HG03575 (cell line): Measurements from ENCODE around the gene DOCK8.

Experiments
- ATAC-seq: cut with Tn5 transposase; IDR thresholded peaks from one replicate; pipeline ENCODE4 v1.9.1; 2021; ENCODE audit not compliant: unreplicated experiment, insufficient number of reproducible peaks, low FRiP score; ENCODE audit errors: extremely low read depth

Gene DOCK8

DNA sequence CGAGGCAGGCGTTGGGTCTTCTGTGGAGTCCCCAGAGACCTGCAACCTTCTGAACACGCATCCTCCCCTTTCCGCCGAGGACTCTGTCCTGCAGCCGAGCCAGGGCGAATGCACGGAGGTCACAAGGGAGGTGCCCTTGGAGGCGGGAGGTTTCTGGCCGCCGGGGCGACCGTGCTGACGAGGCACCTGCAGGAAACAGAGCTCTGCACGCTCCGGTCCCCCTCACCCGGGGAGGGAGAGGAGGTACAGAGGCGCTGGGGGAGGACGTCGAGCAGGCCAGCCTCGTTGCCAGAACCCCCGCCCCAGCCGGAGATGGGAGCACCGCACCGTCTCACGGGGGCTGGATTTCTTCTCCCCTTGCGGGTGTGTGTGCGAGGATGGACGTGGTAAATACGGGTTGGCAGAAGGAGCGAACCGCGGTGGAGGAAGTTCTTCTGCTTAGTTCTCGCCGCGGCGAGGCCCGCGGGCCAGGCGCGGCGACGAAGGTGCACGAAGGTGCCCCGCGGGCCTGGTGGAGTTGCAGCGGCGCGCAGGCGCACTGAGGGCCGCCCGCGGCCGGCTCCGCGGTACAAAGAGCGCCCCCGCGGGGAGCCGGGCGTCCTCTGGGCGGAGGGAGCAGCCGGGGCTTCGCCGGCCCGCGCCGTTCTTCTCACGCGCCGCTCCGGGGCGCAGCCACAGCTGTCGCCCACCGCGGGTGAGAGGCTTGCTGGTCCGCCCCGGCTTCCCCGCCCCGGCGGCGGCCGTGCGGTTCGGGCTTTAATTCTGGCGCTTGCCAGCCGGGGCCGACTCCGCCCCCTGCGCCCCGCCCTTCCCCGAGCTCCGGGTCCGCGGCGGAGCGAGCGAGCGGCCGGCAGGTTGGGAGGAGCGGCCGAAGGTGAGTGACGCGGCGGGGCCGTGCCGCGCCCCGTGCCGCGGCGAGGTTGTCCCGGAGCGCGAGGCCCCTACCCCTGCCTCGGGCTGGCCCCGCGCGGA is 289.5 kb downstream of the DOCK8 start, which contains the start of gene KANK1:
Gene KANK1, plus strand, starts transcription at position 815 of the 972 bp plus-strand sequence.
- no peak for ATAC-seq

- no peak for ATAC-seq
Observed at GRCh38 chr9:504921-505740, 290.5 kb downstream of the DOCK8 start.

DNA sequence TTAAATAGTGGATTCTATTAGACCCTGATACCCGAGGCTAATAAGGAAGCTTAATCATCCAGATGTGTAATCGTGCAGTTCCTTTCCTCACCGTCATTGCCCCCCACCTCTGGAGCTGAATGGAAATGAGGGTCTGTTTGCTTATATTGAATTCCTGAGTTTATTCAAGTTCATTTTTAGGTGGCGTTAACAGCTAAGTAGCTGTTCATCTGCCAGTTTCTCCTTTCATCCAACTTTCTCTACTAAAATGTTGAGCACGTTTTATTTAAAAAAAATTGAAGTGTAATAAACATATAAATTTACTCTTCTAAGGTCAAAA is 291.0 kb downstream of the DOCK8 start:
- ATAC-seq: no peak

DNA sequence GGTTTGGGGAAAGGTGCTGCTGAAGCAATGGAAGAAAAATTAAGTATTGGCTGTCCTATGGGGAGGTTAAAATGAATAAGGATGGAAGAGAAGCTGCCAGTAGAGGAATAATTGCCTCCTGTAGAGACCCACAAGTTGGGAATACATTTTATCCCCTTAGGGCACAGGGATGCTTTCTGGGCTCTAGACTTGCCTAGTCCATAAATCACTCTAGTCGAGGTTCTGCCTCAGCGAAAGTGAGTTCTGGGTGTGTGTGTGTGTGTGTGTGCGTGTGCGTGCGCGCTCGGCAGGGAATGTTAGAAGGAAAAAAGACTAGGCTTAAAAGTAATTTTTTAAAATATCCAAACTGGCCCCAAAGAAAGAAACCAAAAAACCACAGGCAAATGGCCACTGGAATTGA is 291.6 kb downstream of the DOCK8 start:
- no peak for ATAC-seq

DNA sequence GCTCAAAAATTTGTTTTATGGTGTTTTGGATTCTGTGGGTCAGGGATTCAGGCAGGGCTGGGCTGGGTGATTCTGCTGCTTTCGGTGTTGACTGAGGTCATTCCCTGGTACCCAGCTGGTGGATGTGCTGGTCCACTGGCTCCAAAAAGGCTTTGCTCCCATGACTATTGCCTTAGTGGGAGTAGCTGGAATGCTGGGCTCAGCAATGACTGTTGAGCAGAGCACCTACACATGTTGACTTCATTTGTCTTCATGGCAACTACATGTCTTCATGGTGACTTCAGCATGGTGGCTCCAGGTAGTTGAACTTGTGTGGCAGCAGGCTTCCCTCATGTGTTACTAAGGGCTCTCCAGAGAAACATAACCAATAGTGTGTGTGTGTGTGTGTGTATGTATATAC is 297.2 kb downstream of the DOCK8 start:
- no peak for ATAC-seq

- no peak for ATAC-seq
Observed at GRCh38 chr9:512555-513272, 298.0 kb downstream of the DOCK8 start.
